Skeletal muscle satellite cell (primary cell): ENCODE results near the gene AHNAK2.

Experiments
- H3K27me3 ChIP-seq: 2 replicates; pipeline ENCODE4 v1.7.0; 2013; ENCODE audit warnings: low read length; ENCODE audit not compliant: control insufficient read depth, insufficient read depth
- H3K36me3 ChIP-seq: 2 replicates; pipeline ENCODE4 v1.7.0; 2013; ENCODE audit warnings: mild to moderate bottlenecking, control low read depth, low read length; ENCODE audit not compliant: insufficient read depth
- H3K4me1 ChIP-seq: 2 replicates; pipeline ENCODE4 v1.7.0; 2013; ENCODE audit warnings: low read length; ENCODE audit not compliant: control insufficient read depth, insufficient read depth
- H3K4me2 ChIP-seq: 2 replicates; pipeline ENCODE4 v1.7.0; 2013; ENCODE audit warnings: mild to moderate bottlenecking, low read length
- H3K4me3 ChIP-seq: 2 replicates; pipeline ENCODE4 v1.7.0; 2013; ENCODE audit warnings: low read length
- H3K9ac ChIP-seq: 2 replicates; pipeline ENCODE4 v1.7.0; 2013; ENCODE audit warnings: mild to moderate bottlenecking, low read depth, low read length, moderate library complexity
- H3K9me3 ChIP-seq: replicated peaks from 2 replicates; pipeline ENCODE4 v1.7.0; 2013; ENCODE audit warnings: mild to moderate bottlenecking, control low read depth, low read length

Gene AHNAK2

GRCh38 chr14:104973385-104974145 is 4.6 kb downstream of the AHNAK2 start:
- Histone ChIP-seq H3K9ac (peak overlapping the region; percentile 62), H3K36me3 (no peaks in the 10 kb centered on the region), H3K4me3 (peak overlapping the region; percentile 56), H3K4me1 (peaks cover 88% of the 10 kb centered on the region), H3K4me2 (peak overlapping the region; percentile 79), H3K9me3 (no peaks in the 10 kb centered on the region), H3K27me3 (no peaks in the 10 kb centered on the region)

DNA sequence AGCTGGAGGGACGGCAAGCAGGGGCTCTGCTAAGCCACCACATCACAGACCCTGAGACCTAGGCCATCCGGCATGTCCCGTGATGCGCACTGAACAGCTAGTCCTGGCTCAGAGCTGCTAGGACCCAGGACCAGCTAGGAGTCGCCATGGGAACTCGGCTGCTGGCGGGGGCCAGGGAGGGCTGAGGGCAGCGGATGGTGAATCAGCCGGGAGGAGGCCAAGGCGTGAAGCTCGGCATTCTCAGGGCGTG is 5.1 kb downstream of the AHNAK2 start:
- Histone ChIP-seq H3K9ac (peak overlapping the region; percentile 78), H3K4me3 (peak overlapping the region; percentile 54), H3K36me3 (no peaks in the 10 kb centered on the region), H3K4me2 (peak overlapping the region; percentile 79), H3K9me3 (no peaks in the 10 kb centered on the region), H3K4me1 (peaks cover 91% of the 10 kb centered on the region), H3K27me3 (no peaks in the 10 kb centered on the region)

- Histone ChIP-seq H3K9ac (peak overlapping the region; percentile 78), H3K36me3 (no peaks in the 10 kb centered on the region), H3K4me3 (peak overlapping the region; percentile 54), H3K27me3 (no peaks in the 10 kb centered on the region), H3K9me3 (no peaks in the 10 kb centered on the region), H3K4me1 (peaks cover 91% of the 10 kb centered on the region), H3K4me2 (peak overlapping the region; percentile 79)
These were observed 5.7 kb downstream of the AHNAK2 start for GRCh38 chr14:104972301-104973134.

GRCh38 chr14:104971447-104972240 is 6.5 kb downstream of the AHNAK2 start:
- Histone ChIP-seq H3K4me1 (peaks cover 89% of the 10 kb centered on the region), H3K4me3 (no peak overlapping the region), H3K9ac (peak overlapping the region; percentile 78)

DNA sequence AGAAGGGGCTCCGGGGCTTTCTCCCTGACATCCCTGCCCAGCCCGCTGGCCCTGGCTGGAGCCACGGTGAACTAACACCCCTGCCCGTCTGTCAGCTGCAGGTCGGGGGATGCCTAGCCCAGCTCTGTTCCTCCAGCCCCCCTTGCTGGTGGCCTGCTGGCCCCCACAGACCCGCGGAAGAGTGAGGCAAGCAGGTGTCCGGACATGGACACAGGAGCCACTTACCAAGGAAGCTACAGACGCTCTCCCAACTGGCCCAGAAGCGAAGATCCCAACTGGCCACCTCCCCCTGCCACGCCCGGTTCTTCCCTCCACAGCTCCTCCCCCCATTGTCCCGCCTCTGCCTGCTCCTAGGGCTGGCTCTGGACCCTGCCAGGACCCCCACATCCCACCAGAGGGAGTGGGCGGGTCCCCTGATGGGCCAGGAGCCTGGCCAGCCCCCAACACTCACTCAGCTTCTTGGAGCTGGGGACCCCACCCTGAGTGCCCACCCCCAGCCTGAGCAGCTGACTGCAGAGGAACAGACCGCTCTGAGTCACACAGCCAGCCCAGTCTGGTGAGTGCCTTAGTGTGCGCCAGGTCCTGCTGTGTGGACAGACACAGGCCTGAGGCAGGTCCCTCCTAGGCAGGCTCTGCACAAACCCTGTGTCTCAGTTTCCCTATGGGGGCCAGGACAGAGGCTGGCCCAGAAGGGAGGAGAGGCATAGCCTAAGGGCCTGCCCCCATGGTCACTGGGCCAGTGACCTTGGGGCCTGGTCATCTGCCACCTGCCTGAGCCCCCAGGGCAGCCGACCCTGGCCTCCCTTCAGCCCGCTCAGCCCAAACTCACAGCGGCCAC is 7.7 kb downstream of the AHNAK2 start:
- Histone ChIP-seq H3K4me1 (peaks cover 80% of the 10 kb centered on the region), H3K9me3 (no peaks in the 10 kb centered on the region), H3K27me3 (no peaks in the 10 kb centered on the region), H3K9ac (peak overlapping the region; percentile 84), H3K36me3 (no peaks in the 10 kb centered on the region), H3K4me3 (peak overlapping the region; percentile 84), H3K4me2 (peak overlapping the region; percentile 93)

More at GRCh38 chr14:104971447-104972240, 6.5 kb downstream of the AHNAK2 start:
- Histone ChIP-seq H3K36me3 (no peaks in the 10 kb centered on the region), H3K27me3 (no peaks in the 10 kb centered on the region), H3K4me2 (peak overlapping the region; percentile 79), H3K9me3 (no peaks in the 10 kb centered on the region)

GRCh38 chr14:104969741-104970230 is 8.4 kb downstream of the AHNAK2 start:
- Histone ChIP-seq H3K27me3 (no peaks in the 10 kb centered on the region), H3K4me1 (peaks cover 78% of the 10 kb centered on the region), H3K4me2 (peak overlapping the region; percentile 93), H3K36me3 (no peaks in the 10 kb centered on the region), H3K9ac (peak overlapping the region; percentile 84), H3K9me3 (no peaks in the 10 kb centered on the region), H3K4me3 (peak overlapping the region; percentile 84)

GRCh38 chr14:104968541-104969401 is 9.4 kb downstream of the AHNAK2 start:
- H3K36me3 ChIP-seq: no peaks in the 10 kb centered on the region
- peak overlapping the region; percentile 93 for H3K4me2 ChIP-seq
- H3K9ac ChIP-seq: peak overlapping the region; percentile 84
- H3K27me3 ChIP-seq: no peaks in the 10 kb centered on the region
- peak overlapping the region; percentile 84 for H3K4me3 ChIP-seq
- H3K9me3 ChIP-seq: no peaks in the 10 kb centered on the region
- peaks cover 68% of the 10 kb centered on the region for H3K4me1 ChIP-seq

GRCh38 chr14:104968153-104968527 is 10.0 kb downstream of the AHNAK2 start:
- Histone ChIP-seq H3K4me1 (peaks cover 62% of the 10 kb centered on the region), H3K27me3 (no peaks in the 10 kb centered on the region), H3K9me3 (no peaks in the 10 kb centered on the region), H3K4me3 (peak overlapping the region; percentile 84), H3K36me3 (no peaks in the 10 kb centered on the region), H3K4me2 (peak overlapping the region; percentile 93), H3K9ac (peak overlapping the region; percentile 84)

- peak overlapping the region; percentile 84 for H3K4me3 ChIP-seq
- peak overlapping the region; percentile 84 for H3K9ac ChIP-seq
- H3K9me3 ChIP-seq: no peaks in the 10 kb centered on the region
- no peaks in the 10 kb centered on the region for H3K27me3 ChIP-seq
- peak overlapping the region; percentile 93 for H3K4me2 ChIP-seq
- no peaks in the 10 kb centered on the region for H3K36me3 ChIP-seq
- H3K4me1 ChIP-seq: peaks cover 56% of the 10 kb centered on the region
These were observed 10.6 kb downstream of the AHNAK2 start for GRCh38 chr14:104967386-104968152.
